Brain microvascular endothelial cell (primary cell): ENCODE measurements around the gene SMARCA4.

Experiments used
- DNase-seq: peaks from one replicate; pipeline ENCODE4 v3.0.0-alpha.2; 2020
- H3K27ac ChIP-seq: fragments of 250-450 bp; sonication (Bioruptor Pico); 2 replicates; pipeline ENCODE4 v1.5.1; 2020; ENCODE audit warnings: mild to moderate bottlenecking, moderate library complexity
- H3K27me3 ChIP-seq: fragments of 250-450 bp; sonication (Bioruptor Pico); replicated peaks from 2 replicates; pipeline ENCODE4 v1.5.1; 2020; ENCODE audit warnings: mild to moderate bottlenecking
- H3K36me3 ChIP-seq: fragments of 250-450 bp; sonication (Bioruptor Pico); replicated peaks from 2 replicates; pipeline ENCODE4 v1.5.1; 2020; ENCODE audit warnings: mild to moderate bottlenecking
- H3K4me3 ChIP-seq: 2 replicates; pipeline ENCODE4 v1.5.1; 2011; ENCODE audit warnings: low read depth, mild to moderate bottlenecking, control low read depth, low read length, moderate library complexity
- CTCF ChIP-seq: IDR thresholded peaks from 2 replicates; pipeline ENCODE4 v1.5.1; 2011; ENCODE audit warnings: low read depth, mild to moderate bottlenecking, moderate library complexity, low read length, control low read depth, inconsistent platforms; ENCODE audit errors: missing control alignments
- in situ Hi-C: cut with HindIII; loops from 2 replicates; pipeline ENCODE4 v1.10.0; 2017; ENCODE audit warnings: low sequenced_read_pairs, low pct_ligation_motif_present

SMARCA4 gene

GRCh38 chr19:11059511-11060358, 98.9 kb downstream of the SMARCA4 start:
- no peak for DNase-seq
- Histone ChIP-seq H3K4me3 (no peak overlapping the region), H3K36me3 (peaks cover 31% of the 10 kb centered on the region), H3K27ac (no peak overlapping the region), H3K27me3 (no peaks in the 10 kb centered on the region)
- TF ChIP-seq CTCF, result no peak
- in situ Hi-C loops, result no loop called here

- in situ Hi-C loops, result no loop called here
- no peak overlapping the region for H3K4me3 ChIP-seq
- H3K36me3 ChIP-seq, result peaks cover 32% of the 10 kb centered on the region
- no peak overlapping the region for H3K27ac ChIP-seq
- DNase-seq, result no peak
- H3K27me3 ChIP-seq, result no peaks in the 10 kb centered on the region
- TF ChIP-seq CTCF, result no peak
Observed at GRCh38 chr19:11061952-11062351, 101.1 kb downstream of the SMARCA4 start.

- no peak overlapping the region for H3K27ac ChIP-seq
- in situ Hi-C loops, result no loop called here
- H3K27me3 ChIP-seq, result no peaks in the 10 kb centered on the region
- no peak overlapping the region for H3K4me3 ChIP-seq
- H3K36me3 ChIP-seq, result peaks cover 34% of the 10 kb centered on the region
- no peak for DNase-seq
- no peak for TF ChIP-seq CTCF
Observed at GRCh38 chr19:11063434-11063833, 102.6 kb downstream of the SMARCA4 start.

- no peak for DNase-seq
- Histone ChIP-seq H3K27ac (no peak overlapping the region), H3K4me3 (no peak overlapping the region), H3K36me3 (peaks cover 27% of the 10 kb centered on the region), H3K27me3 (no peaks in the 10 kb centered on the region)
- no peak for TF ChIP-seq CTCF
- in situ Hi-C loops, result no loop called here
Observed at GRCh38 chr19:11064831-11065303, 104.0 kb downstream of the SMARCA4 start.

- Histone ChIP-seq H3K36me3 (peaks cover 16% of the 10 kb centered on the region), H3K27me3 (no peaks in the 10 kb centered on the region), H3K4me3 (no peak overlapping the region), H3K27ac (no peak overlapping the region)
- in situ Hi-C loops, result no loop called here
- DNase-seq, result no peak
- TF ChIP-seq CTCF, result no peak
Observed at GRCh38 chr19:11066326-11066725, 105.5 kb downstream of the SMARCA4 start.
